Activated CD8-positive, alpha-beta memory T cell treated with anti-CD3 and anti-CD28 coated beads for 4 hours (primary cell): ENCODE results near the gene CCDC195.

Experiments used
- DNase-seq, 2 donors: peaks; one replicate each; pipeline ENCODE4 v3.0.0-alpha.2; 2020; ENCODE audit warnings: low read depth in 2 of 2

CCDC195 gene, protein sequence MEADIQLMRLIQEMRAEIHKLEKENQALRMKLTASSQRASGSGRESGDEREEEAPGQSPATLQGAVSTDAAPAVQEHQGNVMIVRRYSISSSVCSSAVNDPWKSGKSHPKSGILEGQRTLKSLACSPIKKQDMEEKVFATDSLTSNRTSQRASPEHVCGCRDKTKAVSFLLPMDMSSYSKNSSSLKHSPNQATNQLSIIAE

DNA sequence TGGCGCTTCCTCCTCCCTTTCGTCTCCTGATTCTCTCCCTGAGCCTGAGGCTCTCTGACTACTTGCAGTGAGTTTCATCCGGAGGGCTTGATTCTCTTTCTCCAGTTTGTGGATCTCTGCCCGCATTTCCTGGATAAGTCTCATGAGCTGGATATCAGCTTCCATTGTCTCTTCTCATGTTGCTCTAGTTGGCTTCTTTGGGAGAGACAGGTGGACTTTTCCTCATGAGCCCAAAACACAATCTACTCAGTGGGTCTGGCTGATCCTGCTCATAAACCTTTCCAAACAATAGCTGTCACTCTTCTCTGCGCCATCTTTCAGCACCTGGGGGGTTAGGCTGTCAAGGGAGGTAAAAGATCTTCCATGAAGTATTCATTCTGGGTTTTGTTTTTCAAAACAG lies at the start of gene CCDC195:
Gene CCDC195, minus strand, starts transcription at position 165 of the 400 bp plus-strand sequence. Its CDS starts 0 bp downstream, at position 165.
- DNase-seq: no peak

DNA sequence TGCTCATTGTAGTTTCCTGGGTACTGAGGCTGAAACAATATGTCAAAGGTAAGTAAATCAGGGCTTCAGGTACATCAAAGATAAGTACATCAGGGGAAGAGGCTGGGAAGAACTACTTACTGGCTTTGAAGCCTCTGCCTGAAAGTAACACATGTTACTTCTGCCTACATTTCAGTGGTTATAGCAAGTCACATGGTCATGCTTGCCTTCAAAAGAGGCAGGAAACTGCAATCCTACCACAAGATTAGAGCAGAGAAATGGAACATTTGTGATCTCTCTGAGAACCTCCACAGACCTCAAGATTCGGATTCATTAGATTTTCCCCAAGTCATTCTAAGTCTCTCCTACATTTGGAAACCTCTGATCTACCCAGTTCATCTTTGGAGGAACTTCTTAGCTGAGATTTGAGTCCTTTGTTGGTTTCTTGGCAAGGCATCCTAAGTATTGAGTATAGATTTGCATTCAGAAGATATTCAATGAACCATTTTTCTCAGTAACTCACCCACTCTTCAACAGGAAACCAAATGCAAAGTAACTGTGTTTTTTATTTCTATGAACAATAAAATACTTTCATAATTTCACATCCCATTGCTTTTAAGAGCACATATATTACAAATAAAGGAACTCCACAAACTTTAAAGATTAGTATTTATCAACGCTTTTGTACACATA lies 48.5 kb upstream of the CCDC195 start:
- no peak for DNase-seq

DNA sequence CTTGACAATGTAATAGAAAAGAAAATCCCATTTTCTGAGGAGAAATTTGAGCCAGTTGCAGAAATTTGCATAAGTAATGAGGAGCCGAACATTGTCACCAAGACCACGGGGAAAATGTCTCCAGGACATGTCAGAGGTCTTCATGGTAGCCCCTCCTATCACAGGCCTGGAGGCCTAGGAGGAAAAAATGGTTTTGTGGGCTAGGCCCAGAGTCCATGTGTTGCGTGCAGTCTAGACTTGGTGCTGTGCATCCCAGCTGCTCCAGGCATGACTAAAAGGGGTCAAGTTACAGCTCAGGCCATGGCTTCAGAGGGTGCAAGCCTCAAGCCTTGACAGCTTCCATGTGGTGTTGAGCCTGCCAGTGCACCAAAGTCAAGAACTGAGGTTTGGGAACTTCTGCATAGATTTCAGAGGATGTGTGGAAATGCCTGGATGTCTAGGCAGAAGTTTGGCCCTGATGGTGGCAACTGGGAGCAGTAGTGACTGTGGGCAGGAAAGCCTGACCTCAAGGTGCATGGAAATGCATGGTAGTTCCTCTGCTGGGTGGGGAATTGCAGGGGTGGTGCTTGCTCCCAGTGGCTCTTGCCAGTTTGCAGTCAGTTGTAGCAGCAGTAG lies 41.9 kb upstream of the CCDC195 start:
- no peak for DNase-seq

DNA sequence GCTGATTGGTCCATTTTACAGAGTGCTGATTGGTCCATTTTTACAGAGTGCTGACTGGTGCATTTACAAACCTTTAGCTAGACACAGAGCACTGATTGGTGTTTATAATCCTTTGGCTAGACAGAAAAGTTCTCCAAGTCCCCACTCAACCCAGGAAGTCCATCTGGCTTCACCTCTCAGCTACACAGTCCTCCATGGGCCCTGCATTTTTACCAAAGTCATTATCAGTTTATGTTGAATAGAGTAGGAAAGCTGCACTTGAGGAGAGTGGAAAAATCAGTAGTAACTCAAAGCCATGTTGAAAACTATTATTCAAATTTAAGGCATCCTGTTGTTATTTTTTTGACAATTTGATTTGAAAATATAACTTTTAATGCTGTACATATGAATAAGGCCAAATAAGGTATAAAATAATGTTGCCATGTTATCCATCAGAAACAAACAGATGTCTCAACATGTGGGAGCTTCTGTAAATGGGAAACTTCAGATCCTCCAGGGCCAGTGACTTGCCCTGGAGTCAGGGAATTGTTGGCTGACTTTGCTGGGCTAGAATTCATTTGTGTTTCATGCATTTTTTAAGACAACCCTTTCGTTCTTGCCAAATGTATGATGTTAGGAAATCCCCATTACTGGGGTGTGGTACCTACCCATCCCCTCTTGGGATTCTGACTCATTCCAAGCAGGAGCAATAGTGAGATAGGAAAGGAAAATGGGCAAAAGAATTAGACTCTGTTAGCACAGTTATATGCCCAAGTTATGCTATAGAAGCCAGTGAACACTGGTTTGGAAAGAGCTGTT lies 37.8 kb upstream of the CCDC195 start:
- no peak for DNase-seq

DNA sequence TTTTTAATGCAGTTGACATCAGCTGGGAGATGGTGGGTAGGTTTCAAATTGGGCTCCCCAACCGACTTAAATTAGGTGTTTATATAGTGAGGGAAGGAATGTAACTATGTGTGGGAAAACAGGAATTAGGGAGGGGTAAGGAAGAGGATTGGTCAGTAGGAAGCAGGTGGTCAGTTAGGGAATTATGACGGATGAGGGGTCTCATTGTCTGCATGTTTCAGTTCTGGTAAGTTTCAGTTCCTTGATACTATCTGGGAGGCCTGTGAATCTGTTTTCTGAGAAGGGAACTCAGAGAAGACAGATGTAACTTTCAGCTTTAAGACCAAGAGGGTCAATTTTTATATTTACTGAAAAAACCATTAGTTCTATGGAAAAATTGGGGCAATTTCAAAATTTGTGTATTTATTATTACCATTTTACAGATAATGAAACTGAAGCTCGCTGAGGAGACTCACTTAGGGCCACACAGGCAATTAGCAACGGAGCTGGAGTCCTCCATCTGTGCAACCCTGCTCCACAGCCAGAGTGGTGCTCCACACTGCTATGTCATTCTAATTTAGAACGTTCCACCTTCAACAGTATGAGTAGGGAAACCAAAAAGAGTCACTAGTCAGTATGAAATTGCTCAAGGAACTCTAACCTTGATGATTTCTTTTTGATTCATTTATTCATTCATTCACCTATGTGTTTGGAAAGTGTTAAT lies 36.0 kb upstream of the CCDC195 start:
- no peak for DNase-seq

DNA sequence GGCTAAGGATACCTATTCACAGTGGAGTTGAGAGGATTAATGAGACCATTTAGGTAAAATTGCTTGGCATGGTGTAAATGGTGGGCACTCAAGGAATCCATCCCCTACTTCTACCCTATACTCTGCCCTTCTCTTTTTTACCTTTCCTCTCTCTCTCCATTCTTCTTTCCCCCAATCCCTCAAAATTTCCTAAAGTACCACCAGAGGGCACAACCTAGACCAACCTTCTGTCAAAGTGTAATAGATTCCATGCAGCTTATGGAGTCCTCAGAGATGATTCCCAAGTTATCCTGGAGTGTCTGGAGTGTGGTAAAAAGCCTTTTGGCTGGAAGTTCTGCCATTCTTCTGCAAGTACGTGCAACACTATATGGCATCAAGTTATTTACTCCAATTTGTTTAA lies 33.0 kb upstream of the CCDC195 start:
- DNase-seq: no peak

DNA sequence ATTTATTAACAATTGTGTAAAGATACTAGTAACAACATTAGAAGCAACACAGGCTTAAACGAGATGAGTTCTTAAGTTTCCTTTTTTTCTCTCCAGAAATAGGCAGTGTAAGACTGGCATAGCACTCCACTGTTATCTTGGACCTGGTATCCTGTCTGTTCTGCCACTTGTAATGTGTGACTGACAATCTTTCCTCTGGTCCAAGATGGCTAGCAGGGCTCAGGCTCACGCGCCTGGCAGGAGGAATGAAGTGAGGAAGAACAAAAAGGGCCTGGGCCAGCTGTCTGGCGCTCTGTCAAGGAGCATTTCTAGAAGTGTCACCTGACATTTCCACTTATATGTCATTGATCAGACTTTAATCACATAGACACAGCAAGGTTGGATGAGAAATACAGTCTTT lies 31.6 kb upstream of the CCDC195 start:
- no peak for DNase-seq

DNA sequence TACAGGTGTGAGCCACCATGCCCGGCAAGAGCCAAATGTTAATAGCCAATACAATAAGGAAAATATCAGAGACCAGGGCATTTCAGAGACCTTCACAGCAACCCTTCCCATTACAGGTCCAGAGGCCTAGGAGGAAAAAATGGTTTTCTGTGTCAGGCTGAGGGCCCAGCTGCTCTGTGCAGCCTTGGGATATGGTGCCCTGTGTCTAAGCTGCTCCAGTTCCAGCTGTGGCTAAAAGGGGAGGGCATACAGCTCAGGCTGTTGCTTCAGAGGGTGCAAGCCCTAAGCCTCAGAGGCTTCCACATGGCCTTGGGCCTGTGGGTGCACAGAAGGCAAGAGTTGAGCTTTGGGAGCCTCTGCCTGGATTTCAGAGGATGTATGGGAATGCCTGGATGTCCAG lies 20.1 kb upstream of the CCDC195 start:
- DNase-seq: no peak

DNA sequence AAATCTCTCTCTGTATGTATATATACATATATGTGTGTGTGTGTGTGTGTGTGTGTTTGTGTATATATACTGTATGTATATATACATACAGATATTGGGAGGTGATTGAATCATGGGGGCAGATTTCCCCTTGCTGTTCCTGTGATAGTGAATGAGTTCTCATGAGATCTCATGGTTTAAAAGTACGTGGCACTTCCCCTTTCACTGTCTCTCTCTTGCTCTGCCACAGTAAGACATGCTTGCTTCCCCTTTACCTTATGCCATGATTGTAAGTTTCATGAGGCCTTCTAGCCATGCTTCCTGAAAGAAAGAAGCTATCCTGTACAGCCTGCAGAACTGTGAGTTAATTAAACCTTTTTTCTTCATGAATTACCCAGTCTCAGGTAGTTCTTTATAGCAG lies 18.8 kb upstream of the CCDC195 start:
- no peak for DNase-seq

DNA sequence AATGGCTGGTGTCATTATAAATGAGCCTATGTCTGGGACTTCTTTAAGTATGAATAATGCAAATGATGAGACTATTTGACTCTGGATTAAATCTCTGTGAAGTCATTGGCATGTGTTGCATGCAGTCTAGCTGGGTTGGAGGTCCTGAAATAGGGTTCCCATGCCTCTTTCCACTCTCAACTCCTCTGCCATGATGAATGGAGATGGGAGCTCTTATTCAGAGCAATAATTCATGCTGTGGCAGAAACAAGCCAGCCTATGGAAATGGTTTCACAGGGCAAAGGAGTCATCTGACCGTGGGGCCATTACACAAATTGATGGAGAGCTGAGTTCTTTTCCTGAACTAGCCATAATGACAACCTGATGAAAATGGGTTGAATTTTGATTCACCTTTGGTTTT lies 15.5 kb upstream of the CCDC195 start:
- DNase-seq: no peak

DNA sequence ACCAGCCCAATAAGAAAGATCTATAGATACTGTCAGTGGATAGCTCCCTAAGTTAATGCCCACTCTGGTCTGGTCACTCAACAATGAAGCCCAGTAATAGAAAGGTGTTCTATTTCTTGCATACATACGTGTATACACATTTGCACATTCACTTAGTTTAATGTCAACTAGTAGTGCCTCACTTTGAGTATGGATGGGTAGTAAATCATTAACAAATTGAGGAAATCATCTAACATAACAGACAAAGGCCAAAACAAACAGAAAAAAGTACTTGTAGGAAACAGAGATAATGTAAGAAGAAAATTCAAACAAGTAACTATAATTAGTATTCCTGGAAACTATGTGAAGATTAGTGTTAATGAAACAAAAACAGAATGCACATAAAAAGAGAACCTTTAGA lies 13.3 kb upstream of the CCDC195 start:
- no peak for DNase-seq

DNA sequence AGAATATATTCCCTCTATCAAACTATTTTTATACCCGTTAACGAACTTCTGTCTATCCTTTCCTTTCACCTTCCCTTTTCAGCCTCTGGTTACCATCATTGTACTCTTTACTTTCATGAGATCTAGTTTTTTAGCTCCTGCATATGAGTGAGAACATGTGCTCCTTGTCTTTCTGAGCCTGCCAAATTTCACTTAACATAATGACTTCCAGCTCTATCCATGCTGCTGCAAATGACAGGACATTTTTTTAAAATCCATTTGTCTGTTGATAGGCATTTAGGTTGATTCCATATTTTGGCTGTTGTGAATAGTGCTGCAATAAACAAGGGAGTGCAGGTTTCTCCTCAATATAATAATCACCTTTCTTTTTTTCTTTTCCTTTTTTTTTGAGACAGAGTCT lies 8.2 kb upstream of the CCDC195 start:
- no peak for DNase-seq

DNA sequence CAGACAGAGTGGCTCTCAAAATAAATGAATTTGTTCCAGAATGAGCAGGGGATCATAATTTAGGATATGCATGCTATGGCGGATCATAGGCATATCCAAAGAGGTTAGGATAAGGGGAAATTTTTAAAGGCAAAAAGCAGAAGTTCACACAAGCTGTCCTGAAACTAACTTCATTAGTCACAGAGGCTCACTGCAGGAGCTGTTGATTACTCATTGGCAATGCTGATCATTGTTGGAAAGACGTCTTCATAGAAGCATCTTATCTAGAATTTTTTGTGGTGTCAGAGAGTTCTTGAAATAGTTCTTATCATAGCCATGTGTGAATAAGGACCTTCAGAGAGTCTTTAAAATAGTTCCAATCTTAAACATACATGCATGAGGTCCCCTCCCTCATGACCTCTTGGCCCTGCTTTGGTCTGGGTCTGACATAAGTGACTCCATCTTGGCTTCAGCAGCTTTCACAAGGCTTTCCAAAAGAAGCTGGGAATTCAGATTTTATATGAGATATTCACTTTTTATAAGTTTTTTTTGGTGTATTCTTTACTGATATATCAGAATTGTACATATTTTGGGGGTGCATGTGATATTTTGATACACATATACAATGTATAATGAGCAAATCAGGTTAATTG lies 7.5 kb upstream of the CCDC195 start:
- DNase-seq: no peak

DNA sequence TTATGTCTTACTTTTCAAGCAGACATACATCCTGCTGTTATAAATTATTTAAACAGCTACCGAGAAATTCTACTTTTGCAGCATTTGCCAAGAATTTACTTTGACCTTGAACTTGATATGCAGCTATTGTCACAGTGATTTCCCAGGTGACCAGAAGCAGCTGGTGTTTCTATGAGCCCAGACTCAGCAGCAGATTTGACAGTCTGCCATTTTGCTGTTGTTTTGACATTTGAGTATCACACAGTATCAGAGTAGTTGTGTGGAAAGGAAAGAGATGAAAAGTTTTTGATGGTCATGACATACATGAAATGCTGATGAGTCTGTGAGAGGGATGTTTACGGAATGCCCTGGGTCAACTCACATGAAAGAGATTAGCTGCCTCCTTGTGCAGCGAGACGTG lies 6.6 kb upstream of the CCDC195 start:
- DNase-seq: no peak

DNA sequence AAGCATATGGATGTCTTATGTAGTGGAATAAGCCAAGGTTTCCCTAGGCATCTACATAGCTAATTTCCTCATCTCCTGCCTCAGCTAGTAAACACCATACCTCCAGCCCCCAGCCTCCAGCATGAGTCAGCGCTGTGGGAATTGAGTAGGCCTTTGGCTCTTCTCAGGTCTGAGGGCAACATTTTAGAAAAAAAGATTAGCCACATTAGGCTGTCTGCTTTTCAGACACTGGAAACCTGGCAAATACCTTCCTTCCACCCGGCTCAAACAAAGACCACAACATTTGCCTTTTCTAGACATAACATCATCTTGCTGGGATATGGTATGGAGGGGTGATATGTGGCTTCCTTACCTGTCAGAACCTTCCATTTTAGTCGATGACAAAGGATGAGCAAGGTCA lies 6.1 kb upstream of the CCDC195 start:
- no peak for DNase-seq

DNA sequence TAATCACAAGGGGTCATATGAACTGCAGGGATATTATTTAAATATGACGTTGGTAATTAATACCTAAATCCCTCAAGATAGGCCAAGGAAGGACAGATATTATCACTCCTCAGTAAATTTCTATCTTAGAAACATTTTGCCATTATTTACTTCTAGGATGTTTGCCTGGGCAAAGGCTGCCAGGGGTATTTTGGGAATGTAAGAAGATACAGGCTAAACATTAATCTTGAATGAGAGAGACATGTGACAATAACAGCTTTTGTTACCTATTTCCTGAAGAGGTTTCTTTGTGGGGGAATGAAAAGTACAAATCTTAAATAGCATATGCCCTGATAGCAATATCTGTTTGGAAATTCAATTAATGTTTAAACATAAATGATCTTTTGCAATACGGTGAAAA lies 756 bp upstream of the CCDC195 start:
- no peak for DNase-seq

DNA sequence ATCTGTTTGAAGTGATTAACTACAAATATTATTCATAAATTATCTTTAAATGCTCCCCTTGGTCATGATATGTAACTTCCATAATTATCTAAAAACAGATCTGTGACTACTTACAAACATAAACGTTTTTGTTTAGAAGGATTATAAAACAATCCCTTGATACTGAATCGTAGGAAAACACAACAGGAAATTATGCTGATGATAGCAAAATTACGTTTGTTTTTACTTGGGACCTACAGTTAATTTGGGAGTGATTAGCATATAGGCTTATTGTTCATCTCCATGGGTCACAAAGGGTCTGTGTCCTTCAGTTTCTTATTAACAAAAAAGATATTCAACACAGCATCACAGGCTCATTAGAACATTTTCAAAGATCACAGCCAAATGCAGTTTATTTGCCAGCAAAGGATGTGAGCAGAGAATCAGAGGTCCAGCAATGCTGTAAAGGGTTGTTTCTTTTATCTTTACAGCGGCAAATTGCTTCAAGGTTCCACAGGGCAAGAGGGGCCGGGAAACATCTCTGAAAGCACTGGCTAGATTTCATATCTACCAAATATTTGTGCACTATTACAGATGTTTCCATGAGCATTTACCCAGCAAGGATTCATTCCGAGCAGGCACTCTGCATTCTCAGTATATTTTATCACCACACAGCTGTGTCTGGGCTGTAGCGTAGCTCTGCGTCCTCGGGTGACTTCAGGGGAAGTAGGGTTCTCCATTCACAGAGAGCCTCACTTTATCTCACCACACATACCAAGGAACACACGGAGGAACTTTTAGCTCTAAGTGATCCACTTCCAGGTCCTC lies 4.1 kb downstream of the CCDC195 start:
- no peak for DNase-seq

DNA sequence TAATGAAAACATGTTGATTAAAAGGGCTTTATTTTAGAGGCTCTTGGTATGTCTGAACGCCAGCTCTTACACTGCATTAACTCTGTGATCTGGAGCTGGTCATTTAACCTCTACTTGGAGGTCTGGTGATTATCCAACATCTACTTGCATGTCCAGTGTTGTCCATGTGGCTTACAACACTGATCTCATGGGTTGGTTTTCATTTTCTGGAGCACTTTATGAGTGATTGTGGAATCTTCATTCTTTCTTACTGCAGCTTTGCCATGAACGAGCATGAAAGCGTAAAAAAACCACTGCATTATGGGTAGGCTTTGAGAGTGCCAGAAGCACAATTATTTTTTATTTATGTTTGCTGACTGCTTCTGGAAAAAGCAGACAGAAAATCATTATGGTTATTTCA lies 4.8 kb downstream of the CCDC195 start:
- DNase-seq: no peak

DNA sequence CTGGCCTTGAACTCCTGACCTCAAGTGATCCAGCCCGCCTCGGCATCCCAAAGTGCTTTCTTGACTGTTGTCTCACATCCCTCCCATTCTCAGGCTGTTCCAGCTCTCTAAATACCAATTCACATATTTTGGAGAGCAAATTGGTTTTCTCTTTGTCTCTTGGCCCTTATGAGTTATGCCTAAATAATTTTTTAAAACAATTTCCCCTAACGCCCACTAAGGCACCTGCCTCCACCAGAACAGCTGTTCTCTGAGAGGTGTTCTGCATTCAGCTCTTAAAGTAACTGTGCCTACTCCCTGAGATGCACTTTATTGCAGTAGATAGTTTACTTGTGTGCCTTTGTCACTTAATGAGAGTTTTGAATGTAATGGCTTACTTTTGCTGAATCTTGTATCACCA lies 6.9 kb downstream of the CCDC195 start:
- no peak for DNase-seq

DNA sequence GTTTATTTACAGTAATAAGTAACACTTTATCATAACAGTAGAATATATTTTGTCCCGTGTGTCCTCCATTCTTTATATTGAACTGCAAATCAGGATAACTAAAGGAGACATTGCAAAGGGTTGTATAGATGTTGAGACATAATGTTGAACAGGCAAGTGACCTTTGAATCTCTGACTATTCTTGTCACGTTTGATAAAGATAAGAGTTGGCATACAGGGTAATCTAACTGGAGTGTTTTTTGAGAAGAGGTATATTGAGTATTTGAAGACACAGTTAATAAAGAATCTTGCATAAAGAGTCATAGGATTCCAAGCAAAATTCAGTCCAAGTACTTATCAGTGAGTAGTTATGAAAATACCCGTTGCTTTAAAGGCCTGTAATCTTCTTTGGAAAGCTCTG lies 21.7 kb downstream of the CCDC195 start:
- DNase-seq: no peak

DNA sequence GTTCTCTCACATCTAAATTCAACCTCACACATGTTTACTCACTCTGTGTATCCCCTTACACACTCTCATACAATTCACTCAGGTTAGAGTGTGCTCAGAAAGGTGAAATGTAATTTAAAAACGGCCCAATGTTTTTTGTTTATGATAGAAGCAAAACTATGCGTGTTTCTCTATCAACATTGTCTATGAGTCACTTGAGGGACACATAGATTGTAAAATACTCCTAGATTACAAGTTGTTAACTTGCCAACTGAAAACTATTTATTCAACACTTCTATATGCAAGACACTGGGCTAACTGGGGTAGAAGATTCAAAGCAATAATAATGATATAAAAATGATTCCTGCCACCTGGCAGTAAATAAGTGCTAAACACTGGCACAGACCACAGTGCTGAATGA lies 24.6 kb downstream of the CCDC195 start:
- no peak for DNase-seq
